Activated CD8-positive, alpha-beta memory T cell treated with anti-CD3 and anti-CD28 coated beads for 1 hour (primary cell): ENCODE measurements around the gene IRAK1BP1.
"Not testable (repeated sequence)": the region's sequence is repeated elsewhere in the genome, so short reads cannot be mapped to it uniquely, and the experiment has no call there.

ENCODE experiments used
- DNase-seq, 2 donors: peaks; one replicate each; pipeline ENCODE4 v3.0.0-alpha.2; 2020; ENCODE audit warnings: low read depth in 1 of 2; ENCODE audit errors: extremely low read depth in 1 of 2

The IRAK1BP1 gene

GRCh38 chr6:78883651-78884050, 16.3 kb downstream of the IRAK1BP1 start:
- no peak for DNase-seq

GRCh38 chr6:78889901-78890300, 22.6 kb downstream of the IRAK1BP1 start:
- not testable (repeated sequence) for DNase-seq

- no peak for DNase-seq
Measured at GRCh38 chr6:78896227-78896626, 28.9 kb downstream of the IRAK1BP1 start.

DNA sequence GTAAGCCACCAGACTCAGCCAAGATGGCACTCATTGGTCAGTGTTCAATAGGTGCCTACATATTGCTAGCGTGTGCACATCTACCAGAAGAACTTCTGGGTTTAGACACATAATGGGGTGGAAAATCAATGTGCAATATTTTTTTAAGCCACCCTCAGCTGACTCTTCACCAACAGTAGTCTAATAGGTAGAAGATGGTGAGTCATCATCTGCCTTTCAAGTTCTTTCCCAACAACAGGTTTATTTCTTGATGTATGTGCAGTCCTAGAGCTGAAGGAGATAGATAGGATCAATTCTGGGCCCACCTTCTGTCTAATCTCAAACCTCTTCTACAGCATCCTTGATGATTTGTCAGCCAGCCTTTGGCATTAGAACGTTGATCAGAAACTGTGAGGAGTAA, 41.3 kb downstream of the IRAK1BP1 start:
- DNase-seq = no peak

- no peak for DNase-seq
Measured at GRCh38 chr6:78909391-78909790, 42.0 kb downstream of the IRAK1BP1 start.

DNA sequence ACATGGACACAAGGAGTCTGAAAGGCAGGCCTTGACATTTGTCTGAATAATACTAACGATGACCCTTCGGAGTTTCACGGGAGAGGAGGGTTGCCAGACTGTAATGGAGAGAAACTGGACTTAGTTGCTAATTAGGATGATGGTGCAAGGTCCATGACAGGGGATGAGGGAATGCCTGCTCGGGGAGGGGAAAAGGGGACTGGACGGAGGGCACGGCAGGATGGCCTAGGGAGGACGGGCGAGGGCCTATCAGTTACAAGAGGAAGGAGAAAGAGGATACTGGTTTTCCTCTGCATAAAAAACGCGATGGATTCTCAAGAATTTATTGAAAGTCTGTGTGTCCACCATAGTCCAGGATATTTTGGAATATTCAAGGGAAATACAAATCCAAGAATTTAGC, 42.7 kb downstream of the IRAK1BP1 start:
- no peak for DNase-seq

- DNase-seq = no peak
Measured at GRCh38 chr6:78910591-78911171, 43.3 kb downstream of the IRAK1BP1 start.

GRCh38 chr6:78911218-78911940, 44.0 kb downstream of the IRAK1BP1 start:
- no peak for DNase-seq

GRCh38 chr6:78916411-78916810, 49.1 kb downstream of the IRAK1BP1 start:
- DNase-seq = no peak

- DNase-seq = no peak
Measured at GRCh38 chr6:78917788-78918187, 50.4 kb downstream of the IRAK1BP1 start.

DNA sequence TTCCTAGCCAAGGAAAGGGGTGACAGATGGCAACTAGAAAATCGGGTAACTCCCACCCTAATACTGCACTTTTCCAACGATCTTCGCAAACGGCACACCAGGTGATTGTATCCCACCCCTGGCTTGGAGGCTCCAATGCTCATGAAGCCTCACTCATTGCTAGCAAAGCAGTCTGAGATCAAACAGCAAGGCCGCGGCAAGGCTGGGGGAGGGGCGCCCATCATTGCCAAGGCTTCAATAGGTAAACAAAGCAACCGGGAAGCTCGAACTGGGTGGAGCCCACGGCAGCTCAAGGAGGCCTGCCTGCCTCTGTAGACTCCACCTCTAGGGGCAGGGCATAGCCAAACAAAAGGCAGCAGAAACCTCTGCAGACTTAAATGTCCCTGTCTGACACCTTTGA, 53.8 kb downstream of the IRAK1BP1 start:
- not testable (repeated sequence) for DNase-seq

DNA sequence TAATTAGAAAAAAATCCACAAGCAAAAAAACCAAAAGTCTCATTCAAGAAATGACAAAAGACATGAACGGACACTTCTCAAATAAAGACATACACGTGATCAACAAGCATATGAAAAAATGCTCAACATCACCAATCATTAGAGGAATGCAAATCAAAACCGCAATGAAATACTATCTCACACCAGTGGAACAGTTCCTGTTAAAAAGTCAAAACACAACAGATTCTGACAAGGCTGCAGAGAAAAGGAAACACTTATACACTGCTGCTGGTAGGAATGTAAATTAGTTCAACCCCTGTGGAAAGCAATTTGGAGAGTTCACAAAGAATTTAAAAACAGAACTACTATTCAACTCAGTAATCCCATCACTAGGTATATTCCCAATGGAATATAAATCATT, 58.0 kb downstream of the IRAK1BP1 start:
- no peak for DNase-seq

DNA sequence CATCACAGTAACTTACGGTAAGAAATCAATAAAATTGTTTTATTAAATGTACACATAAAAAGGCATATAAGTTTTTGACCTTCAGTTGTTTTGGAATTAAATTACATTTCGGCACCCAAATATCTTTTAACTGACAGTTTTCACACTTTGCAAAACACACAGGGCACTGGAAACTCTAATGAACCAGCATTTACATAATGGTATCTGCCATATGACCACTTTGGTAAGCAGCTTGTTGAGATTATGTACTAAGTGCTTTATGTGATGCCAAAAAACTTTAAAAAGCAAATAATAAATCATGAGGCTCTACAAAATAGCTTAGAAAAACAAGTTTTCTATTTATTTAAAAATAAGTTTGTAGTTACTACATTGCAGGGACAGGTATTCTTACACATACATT, 68.2 kb downstream of the IRAK1BP1 start:
- no peak for DNase-seq

DNA sequence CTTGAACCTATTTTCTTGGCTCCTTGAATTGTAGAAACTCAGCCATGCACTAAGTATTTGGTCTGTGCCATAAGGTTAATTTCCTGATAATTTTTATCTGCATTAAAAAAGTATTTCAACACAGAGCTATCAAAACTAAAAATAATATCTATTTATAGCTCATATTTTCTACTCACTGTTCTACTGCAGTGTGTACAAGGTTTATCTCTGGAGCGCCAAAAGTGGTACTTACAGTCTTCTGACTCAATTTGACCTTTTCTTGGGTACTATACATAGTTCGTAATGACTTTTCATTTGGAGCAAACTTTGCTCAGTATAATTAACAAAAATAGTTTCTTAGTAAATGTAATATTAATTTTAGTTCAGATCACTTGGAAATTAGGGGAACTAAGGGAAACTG, 69.2 kb downstream of the IRAK1BP1 start:
- DNase-seq = no peak

DNA sequence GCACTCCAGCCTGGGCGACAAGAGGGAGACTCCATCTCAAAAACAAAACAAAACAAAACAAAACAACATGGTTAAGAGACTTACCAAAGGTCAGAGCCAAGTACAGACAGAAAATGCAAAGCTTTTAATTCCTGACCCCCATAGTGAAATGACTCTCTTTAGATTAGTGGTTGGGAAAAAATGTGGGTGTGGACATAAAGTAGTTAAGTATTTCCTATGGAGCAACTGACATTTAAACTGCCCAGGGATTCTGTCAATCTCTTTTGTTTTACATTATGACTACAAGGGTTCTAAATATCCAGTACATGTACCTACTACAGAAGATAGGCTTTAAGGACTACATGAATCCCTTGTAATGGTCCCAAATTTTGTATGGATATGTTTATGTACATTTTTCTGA, 75.1 kb downstream of the IRAK1BP1 start:
- no peak for DNase-seq

GRCh38 chr6:78947529-78947928, 80.2 kb downstream of the IRAK1BP1 start:
- DNase-seq = no peak

- no peak for DNase-seq
Measured at GRCh38 chr6:78947962-78948361, 80.6 kb downstream of the IRAK1BP1 start.

DNA sequence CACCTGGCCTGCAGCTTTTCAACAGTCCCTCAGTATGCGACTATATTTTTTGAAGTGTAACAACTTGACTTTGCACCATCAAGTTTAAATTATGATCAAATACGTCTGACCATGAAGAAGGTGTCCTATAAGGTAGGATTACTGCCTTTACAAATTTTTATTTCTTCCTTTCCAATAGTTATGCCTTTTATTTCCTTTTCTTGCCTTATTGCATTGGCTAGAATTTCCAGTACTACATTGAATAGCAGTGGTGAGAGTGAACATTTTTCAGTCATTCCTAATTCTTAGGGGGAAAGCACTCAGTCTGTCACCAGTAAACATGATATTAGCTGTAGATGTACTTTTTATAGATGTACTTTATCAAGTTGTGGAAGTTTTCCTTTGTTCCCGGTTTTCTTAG, 81.4 kb downstream of the IRAK1BP1 start:
- no peak for DNase-seq

DNA sequence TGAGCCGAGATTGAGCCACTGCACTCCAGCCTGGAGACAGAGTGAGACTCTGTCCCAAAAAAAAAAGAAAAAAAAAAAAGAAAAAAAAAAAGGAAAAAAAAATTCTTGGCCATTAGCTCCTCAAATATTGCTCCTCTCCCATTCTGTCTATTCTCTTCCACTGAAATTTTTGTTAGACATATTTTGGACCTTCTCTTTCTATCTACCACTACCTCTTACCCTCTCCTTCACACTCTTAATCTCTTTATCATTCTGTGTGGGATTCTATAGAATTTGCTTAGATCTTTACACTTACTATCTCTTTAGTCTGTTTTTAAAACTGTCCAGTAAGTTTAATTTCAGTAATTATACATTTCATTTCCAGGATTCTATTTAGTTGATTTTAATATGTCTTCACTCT, 85.0 kb downstream of the IRAK1BP1 start:
- DNase-seq = no peak
